GM21619 (cell line): ENCODE measurements around the gene SKA2.
"Not testable (repeated sequence)": the region's sequence is repeated elsewhere in the genome, so short reads cannot be mapped to it uniquely, and the experiment has no call there.

Experiments
- ATAC-seq: cut with Tn5 transposase; IDR thresholded peaks from one replicate; pipeline ENCODE4 v1.9.1; 2021; ENCODE audit not compliant: unreplicated experiment

Gene SKA2

GRCh38 chr17:59105852-59106462, 49.0 kb downstream of the SKA2 start:
- peak; percentile 15 for ATAC-seq

- ATAC-seq: no peak
Observed at GRCh38 chr17:59101178-59101577, 53.8 kb downstream of the SKA2 start.

- no peak for ATAC-seq
Observed at GRCh38 chr17:59097876-59098275, 57.1 kb downstream of the SKA2 start.

GRCh38 chr17:59094861-59095530, 60.0 kb downstream of the SKA2 start:
- ATAC-seq: no peak

GRCh38 chr17:59093702-59094231, 61.2 kb downstream of the SKA2 start:
- ATAC-seq: no peak

GRCh38 chr17:59093145-59093701, 61.8 kb downstream of the SKA2 start:
- ATAC-seq: no peak

- not testable (repeated sequence) for ATAC-seq
Observed at GRCh38 chr17:59090593-59090992, 64.4 kb downstream of the SKA2 start.

GRCh38 chr17:59084154-59084553, 70.8 kb downstream of the SKA2 start:
- no peak for ATAC-seq

GRCh38 chr17:59074494-59074893, 80.5 kb downstream of the SKA2 start:
- no peak for ATAC-seq

- no peak for ATAC-seq
Observed at GRCh38 chr17:59073972-59074371, 81.0 kb downstream of the SKA2 start.

- no peak for ATAC-seq
Observed at GRCh38 chr17:59069856-59070255, 85.1 kb downstream of the SKA2 start.

- ATAC-seq: no peak
Observed at GRCh38 chr17:59067756-59068155, 87.2 kb downstream of the SKA2 start.

GRCh38 chr17:59067340-59067739, 87.6 kb downstream of the SKA2 start:
- ATAC-seq: no peak

GRCh38 chr17:59062509-59062908, 92.5 kb downstream of the SKA2 start:
- ATAC-seq: no peak
